Measurements from ENCODE around the gene ACOT12.

GRCh38 chr5:81310402-81311063 is 83.4 kb downstream of the ACOT12 start:
- no peak for TF ChIP-seq CTCF (IDR thresholded peaks at IDR 0.05; ENCODE audit: low read depth, low read length)
- no peak for TF ChIP-seq EZH2phosphoT487 (IDR thresholded peaks at IDR 0.05; ENCODE audit: low read depth)

Data from OCI-LY3 (cell line).